ENCODE results near the gene PCNX3. TPM values are rescaled to one million over a fixed set of nuclear protein-coding genes. Genes with fewer than 3 reads are reported as not detected.
"Not testable (repeated sequence)": the region's sequence is repeated elsewhere in the genome, so short reads cannot be mapped to it uniquely, and the experiment has no call there.

Gene PCNX3
- total RNA-seq, 1 experiment from 2014 or later = 50.4 TPM

- no peak for DNase-seq (ENCODE audit: low read depth, low spot score)
- CTCF ChIA-PET = no interaction called here
- H2AFZ ChIP-seq (ENCODE audit: low read depth, low read length, poor library complexity, severe bottlenecking) = no peak overlapping the region
- no peaks in the 10 kb centered on the region for H3K9me3 ChIP-seq (ENCODE audit: control insufficient read depth in 1 of 2, insufficient read depth in 1 of 2, low read depth in 1 of 2, low read length in 2 of 2)
- no peak for TF ChIP-seq SP1 (IDR thresholded peaks at IDR 0.05; ENCODE audit: low read depth)
- TF ChIP-seq SIN3A (IDR thresholded peaks at IDR 0.05; ENCODE audit: low read depth) = no peak
- TF ChIP-seq SRF (IDR thresholded peaks at IDR 0.05; ENCODE audit: low read depth) = no peak
- no peak for TF ChIP-seq FOSL1 (IDR thresholded peaks at IDR 0.05; ENCODE audit: low read depth)
- TF ChIP-seq ZFX (IDR thresholded peaks at IDR 0.05) = no peak
- no peak for TF ChIP-seq EZH2phosphoT487 (IDR thresholded peaks at IDR 0.05; ENCODE audit: borderline replicate concordance)
- no peak for TF ChIP-seq REST (IDR thresholded peaks at IDR 0.05; ENCODE audit: low read depth)
- no peak for TF ChIP-seq POLR2AphosphoS5 (IDR thresholded peaks at IDR 0.05; ENCODE audit: low read depth, low read length)
- no peak for TF ChIP-seq EZH2 (IDR thresholded peaks at IDR 0.05)
- no peak for TF ChIP-seq ZNF274 (IDR thresholded peaks at IDR 0.05; ENCODE audit: low read depth, low read length)
- no peak for TF ChIP-seq ZBTB33 (IDR thresholded peaks at IDR 0.05; ENCODE audit: extremely low read depth, insufficient replicate concordance, low read length)
- no peak for TF ChIP-seq EGR1 (IDR thresholded peaks at IDR 0.05; ENCODE audit: low read depth)
- no peak for TF ChIP-seq RAD21 (IDR thresholded peaks at IDR 0.05; ENCODE audit: low read depth)
- no peak for TF ChIP-seq JUND (IDR thresholded peaks at IDR 0.05)
- TF ChIP-seq POLR2A (IDR thresholded peaks at IDR 0.05; ENCODE audit: borderline replicate concordance, extremely low read depth, insufficient read depth, insufficient read length) = no peak
- no peaks in the 10 kb centered on the region for H3K9me2 ChIP-seq (ENCODE audit: insufficient read depth)
- intact Hi-C loops (cut with micrococcal nuclease) = no loop called here
- no TSS peak for BruUV-seq (replicated peaks)
- H4K20me1 ChIP-seq (ENCODE audit: insufficient read depth) = no peaks in the 10 kb centered on the region
- no peak overlapping the region for H3K9ac ChIP-seq (ENCODE audit: low read length)
- POLR2A ChIA-PET = no interaction called here
- no peaks in the 10 kb centered on the region for H3K36me3 ChIP-seq (ENCODE audit: control insufficient read depth in 1 of 2, insufficient read depth in 2 of 2, low read length in 2 of 2)
- no peaks in the 10 kb centered on the region for H3K4me1 ChIP-seq (ENCODE audit: control insufficient read depth in 1 of 2, insufficient read depth in 2 of 2, low read length in 2 of 2)
- H3K79me2 ChIP-seq (ENCODE audit: insufficient read depth, low read length) = no peaks in the 10 kb centered on the region
- RAD21 ChIA-PET (ENCODE audit: low non-redundant PET in 1 of 2, low total read pairs in 2 of 2, uncharacterized antibody in 2 of 2, unreplicated experiment in 2 of 2) = no interaction called here
- ATAC-seq = no peak
- H3K27ac ChIP-seq (ENCODE audit: low read depth, low read length) = no peak overlapping the region
- no peak overlapping the region for H3K4me2 ChIP-seq (ENCODE audit: low read length)
- no peaks in the 10 kb centered on the region for H3K27me3 ChIP-seq (ENCODE audit: insufficient read depth, low read length)
- no peak overlapping the region for H3K4me3 ChIP-seq (replicated peaks in 1 of 2; ENCODE audit: low read depth in 1 of 2, low read length in 2 of 2)
These were observed 64.7 kb downstream of the PCNX3 start for GRCh38 chr11:65680192-65680743.

GRCh38 chr11:65683480-65683879, 67.9 kb downstream of the PCNX3 start:
- RAD21 ChIA-PET (ENCODE audit: low non-redundant PET in 1 of 2, low total read pairs in 2 of 2, uncharacterized antibody in 2 of 2, unreplicated experiment in 2 of 2); ATAC-seq; H3K9ac ChIP-seq (ENCODE audit: low read length); DNase-seq (ENCODE audit: low read depth, low spot score); H3K4me2 ChIP-seq (ENCODE audit: low read length); H3K9me3 ChIP-seq (ENCODE audit: control insufficient read depth in 1 of 2, insufficient read depth in 1 of 2, low read depth in 1 of 2, low read length in 2 of 2); H3K9me2 ChIP-seq (ENCODE audit: insufficient read depth); H3K4me3 ChIP-seq (replicated peaks in 1 of 2; ENCODE audit: low read depth in 1 of 2, low read length in 2 of 2); BruUV-seq (replicated peaks); POLR2A ChIA-PET; H3K36me3 ChIP-seq (ENCODE audit: control insufficient read depth in 1 of 2, insufficient read depth in 2 of 2, low read length in 2 of 2); H4K20me1 ChIP-seq (ENCODE audit: insufficient read depth); H3K79me2 ChIP-seq (ENCODE audit: insufficient read depth, low read length); H3K27ac ChIP-seq (ENCODE audit: low read depth, low read length); CTCF ChIA-PET; intact Hi-C loops (cut with micrococcal nuclease); H3K4me1 ChIP-seq (ENCODE audit: control insufficient read depth in 1 of 2, insufficient read depth in 2 of 2, low read length in 2 of 2); H2AFZ ChIP-seq (ENCODE audit: low read depth, low read length, poor library complexity, severe bottlenecking); H3K27me3 ChIP-seq (ENCODE audit: insufficient read depth, low read length): not testable (repeated sequence)

All from HCT116 (cell line).